ENCODE measurements around the gene CHSY3.

CHSY3 gene

GRCh38 chr5:130213607-130214006, 309.3 kb downstream of the CHSY3 start:
- POLR2A ChIA-PET = no interaction called here
- no peaks in the 10 kb centered on the region for H3K36me3 ChIP-seq (ENCODE audit: control insufficient read depth in 2 of 2, insufficient read depth in 1 of 2, low read length in 2 of 2)
- H3K4me3 ChIP-seq (ENCODE audit: low read depth, low read length) = no peak overlapping the region
- no peaks in the 10 kb centered on the region for H3K4me1 ChIP-seq (ENCODE audit: control insufficient read depth, insufficient read depth, low read length)
- no peak for TF ChIP-seq ZNF394 (tag by site-specific recombination; IDR thresholded peaks at IDR 0.05; ENCODE audit: borderline replicate concordance)
- no peak for TF ChIP-seq ZNF626 (tag by site-specific recombination; IDR thresholded peaks at IDR 0.05)
- no peak for TF ChIP-seq ZXDB (tag by site-specific recombination; IDR thresholded peaks at IDR 0.05)
- TF ChIP-seq KLF10 (tag by site-specific recombination; IDR thresholded peaks at IDR 0.05) = no peak
- no peak for TF ChIP-seq ZNF211 (tag by site-specific recombination; IDR thresholded peaks at IDR 0.05; ENCODE audit: low read depth)
- no peak for TF ChIP-seq ZBTB1 (tag by site-specific recombination; IDR thresholded peaks at IDR 0.05)
- no peak for TF ChIP-seq ZFHX2 (tag by site-specific recombination; conservative IDR thresholded peaks at IDR 0.05)
- no peak for TF ChIP-seq YY1 (tag by site-specific recombination; IDR thresholded peaks at IDR 0.05)
- TF ChIP-seq HOXD13 (CRISPR knock-in tag; IDR thresholded peaks at IDR 0.05; ENCODE audit: borderline replicate concordance) = no peak
- TF ChIP-seq PRDM10 (tag by site-specific recombination; IDR thresholded peaks at IDR 0.05) = no peak
- TF ChIP-seq ZSCAN23 (tag by site-specific recombination; IDR thresholded peaks at IDR 0.05) = no peak
- no peak for TF ChIP-seq ZNF645 (tag by site-specific recombination; IDR thresholded peaks at IDR 0.05)
- no peak for TF ChIP-seq ZNF747 (tag by site-specific recombination; IDR thresholded peaks at IDR 0.05)
- no peak for TF ChIP-seq ZNF654 (tag by site-specific recombination; IDR thresholded peaks at IDR 0.05; ENCODE audit: low read depth)
- TF ChIP-seq, protein P1, sequence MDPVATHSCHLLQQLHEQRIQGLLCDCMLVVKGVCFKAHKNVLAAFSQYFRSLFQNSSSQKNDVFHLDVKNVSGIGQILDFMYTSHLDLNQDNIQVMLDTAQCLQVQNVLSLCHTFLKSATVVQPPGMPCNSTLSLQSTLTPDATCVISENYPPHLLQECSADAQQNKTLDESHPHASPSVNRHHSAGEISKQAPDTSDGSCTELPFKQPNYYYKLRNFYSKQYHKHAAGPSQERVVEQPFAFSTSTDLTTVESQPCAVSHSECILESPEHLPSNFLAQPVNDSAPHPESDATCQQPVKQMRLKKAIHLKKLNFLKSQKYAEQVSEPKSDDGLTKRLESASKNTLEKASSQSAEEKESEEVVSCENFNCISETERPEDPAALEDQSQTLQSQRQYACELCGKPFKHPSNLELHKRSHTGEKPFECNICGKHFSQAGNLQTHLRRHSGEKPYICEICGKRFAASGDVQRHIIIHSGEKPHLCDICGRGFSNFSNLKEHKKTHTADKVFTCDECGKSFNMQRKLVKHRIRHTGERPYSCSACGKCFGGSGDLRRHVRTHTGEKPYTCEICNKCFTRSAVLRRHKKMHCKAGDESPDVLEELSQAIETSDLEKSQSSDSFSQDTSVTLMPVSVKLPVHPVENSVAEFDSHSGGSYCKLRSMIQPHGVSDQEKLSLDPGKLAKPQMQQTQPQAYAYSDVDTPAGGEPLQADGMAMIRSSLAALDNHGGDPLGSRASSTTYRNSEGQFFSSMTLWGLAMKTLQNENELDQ (tag by site-specific recombination; IDR thresholded peaks at IDR 0.05; ENCODE audit: low read depth) = no peak
- TF ChIP-seq ZNF280D (tag by site-specific recombination; IDR thresholded peaks at IDR 0.05) = no peak
- TF ChIP-seq ZNF670 (tag by site-specific recombination; IDR thresholded peaks at IDR 0.05; ENCODE audit: low read depth) = no peak
- TF ChIP-seq HOXC10 (CRISPR knock-in tag; IDR thresholded peaks at IDR 0.05) = no peak
- TF ChIP-seq ZNF514 (tag by site-specific recombination; IDR thresholded peaks at IDR 0.05) = no peak
- no peak overlapping the region for H3K27ac ChIP-seq (ENCODE audit: extremely low read depth, low read depth, low read length)
- CTCF ChIA-PET = no interaction called here
- H3K9me3 ChIP-seq (ENCODE audit: control insufficient read depth, insufficient read depth, low read depth, low read length) = no peaks in the 10 kb centered on the region

Data from HEK293 (cell line).